Panc1 (cell line): Measurements from ENCODE around the gene METRN. TPM values are rescaled to one million over a fixed set of nuclear protein-coding genes. Genes with fewer than 3 reads are reported as not detected.

ENCODE experiments used
- ATAC-seq: fragments of 200-7000 bp; cut with Tn5 transposase; 2 replicates; pipeline ENCODE4 v1.9.1; 2020; ENCODE audit warnings: mild to moderate bottlenecking, moderate library complexity
- BruUV-seq: library from RNA; stranded (reverse); fragments of 400-500 nt; replicated peaks from 2 replicates; lab custom pipeline; 2021; lab: Mats Ljungman, UMichigan
- CTCF ChIA-PET: fragments of 300-600 bp; sonication (Branson Sonifier 250); formaldehyde crosslinking; loops from one replicate; lab custom pipeline; 2022; ENCODE audit warnings: antibody characterized with exemption; lab: Charles Lee
- POLR2A ChIA-PET: fragments of 300-600 bp; sonication (Branson Sonifier 250); formaldehyde crosslinking; loops from one replicate; lab custom pipeline; 2022; ENCODE audit warnings: antibody characterized with exemption; lab: Charles Lee
- DNase-seq: peaks from one replicate; pipeline ENCODE4 v3.0.0-alpha.2; 2010; ENCODE audit warnings: low read depth, low spot score
- H3K27ac ChIP-seq: 2 replicates; pipeline ENCODE4 v1.5.1; 2011; ENCODE audit warnings: mild to moderate bottlenecking, low read length, inconsistent platforms
- H3K27me3 ChIP-seq: fragments of 200-500 bp; sonication (Bioruptor generic); 2 replicates; pipeline ENCODE4 v1.6.0; 2014; ENCODE audit warnings: low read length, inconsistent platforms; ENCODE audit not compliant: control insufficient read depth, insufficient read depth
- H3K36me3 ChIP-seq: fragments of 200-500 bp; sonication (Bioruptor generic); 2 replicates; pipeline ENCODE4 v1.5.1; 2014; ENCODE audit warnings: inconsistent platforms, mild to moderate bottlenecking, low read length, moderate library complexity; ENCODE audit not compliant: control insufficient read depth, insufficient read depth
- H3K4me1 ChIP-seq: 2 replicates; pipeline ENCODE4 v1.5.1; 2011; ENCODE audit warnings: inconsistent platforms, mild to moderate bottlenecking, low read length, moderate library complexity; ENCODE audit not compliant: control insufficient read depth, insufficient read depth
- H3K4me3 ChIP-seq, 2 experiments: 2 replicates each; pipeline ENCODE4 v1.5.1; 2011 to 2012; ENCODE audit warnings: low read depth in 2 of 2, low read length in 2 of 2, mild to moderate bottlenecking in 2 of 2, inconsistent platforms in 1 of 2, moderate library complexity in 1 of 2
- H3K9me3 ChIP-seq: fragments of 200-500 bp; sonication (Bioruptor generic); 2 replicates; pipeline ENCODE4 v1.5.1; 2014; ENCODE audit warnings: low read depth, mild to moderate bottlenecking, inconsistent platforms, low read length, moderate library complexity; ENCODE audit not compliant: control insufficient read depth, insufficient read depth
- CTCF ChIP-seq: fragments of 450-650 bp; IDR thresholded peaks from 2 replicates; pipeline ENCODE4 v1.5.1; 2017; ENCODE audit warnings: mild to moderate bottlenecking
- POLR2AphosphoS5 ChIP-seq: IDR thresholded peaks from 2 replicates; pipeline ENCODE4 v1.6.1; 2012; ENCODE audit warnings: mild to moderate bottlenecking, low read depth, low read length, moderate library complexity
- REST ChIP-seq, 2 experiments: IDR thresholded peaks; 2 replicates each; pipeline ENCODE4 v1.6.1; 2011 to 2012; ENCODE audit warnings: low read depth in 2 of 2, control low read depth in 1 of 2, low read length in 1 of 2, mild to moderate bottlenecking in 1 of 2, moderate library complexity in 1 of 2; ENCODE audit not compliant: insufficient read depth in 1 of 2
- SIN3A ChIP-seq: IDR thresholded peaks from 2 replicates; pipeline ENCODE4 v1.6.1; 2012; ENCODE audit warnings: low read depth, mild to moderate bottlenecking, low read length, moderate library complexity, borderline replicate concordance; ENCODE audit not compliant: insufficient read depth
- TCF7L2 ChIP-seq: IDR thresholded peaks from 2 replicates; pipeline ENCODE4 v1.6.1; 2011; ENCODE audit warnings: mild to moderate bottlenecking, low read depth, low read length, inconsistent platforms
- in situ Hi-C: cut with HindIII; loops from 2 replicates; pipeline ENCODE4 v1.10.0; 2016; ENCODE audit warnings: low sequenced_read_pairs, low pct_unique_long_range_greater_than_20kb
- intact Hi-C: fragments of 100-400 bp; cut with micrococcal nuclease; formaldehyde crosslinking; loops from one replicate; pipeline ENCODE4 v1.10.0; 2022; ENCODE audit not compliant: unreplicated experiment
- total RNA-seq: library from RNA; stranded (reverse); gene quantifications from one replicate; pipeline ENCODE4 v1.2.1, GENCODE V29; 2021; ENCODE audit not compliant: unreplicated experiment

The METRN gene
- total RNA-seq, 1 experiment from 2014 or later = 407 TPM

GRCh38 chr16:676565-676902, 38.4 kb upstream of the METRN start:
- no peak overlapping the region for H3K27ac ChIP-seq
- no peak overlapping the region for H3K4me3 ChIP-seq
- no peaks in the 10 kb centered on the region for H3K27me3 ChIP-seq
- in situ Hi-C loops (no loop called here), intact Hi-C loops (no loop called here)
- H3K36me3 ChIP-seq = no peaks in the 10 kb centered on the region
- ChIA-PET CTCF (no interaction called here), POLR2A (interaction anchor here (1.0 kb wide), 1 partner anchor 88 kb away, joined by 3 read pairs; no protein-coding TSS in a partner anchor)
- no TSS peak for BruUV-seq
- DNase-seq (no peak), ATAC-seq (no peak)
- peaks cover 22% of the 10 kb centered on the region for H3K4me1 ChIP-seq
- TF ChIP-seq TCF7L2 (no peak), CTCF (no peak), POLR2AphosphoS5 (no peak), SIN3A (no peak), REST (IDR thresholded peaks at IDR 0.05; ENCODE audit: insufficient read depth in 1 of 2, low read depth in 2 of 2, low read length in 1 of 2) (no peak)
- no peaks in the 10 kb centered on the region for H3K9me3 ChIP-seq

GRCh38 chr16:676913-677312, 38.0 kb upstream of the METRN start:
- H3K4me3 ChIP-seq = no peak overlapping the region
- H3K27ac ChIP-seq = no peak overlapping the region
- no peaks in the 10 kb centered on the region for H3K36me3 ChIP-seq
- intact Hi-C loops (no loop called here), in situ Hi-C loops (no loop called here)
- TF ChIP-seq CTCF (no peak), POLR2AphosphoS5 (no peak), TCF7L2 (no peak), SIN3A (no peak), REST (IDR thresholded peaks at IDR 0.05; ENCODE audit: insufficient read depth in 1 of 2, low read depth in 2 of 2, low read length in 1 of 2) (no peak)
- H3K27me3 ChIP-seq = no peaks in the 10 kb centered on the region
- H3K9me3 ChIP-seq = no peaks in the 10 kb centered on the region
- ChIA-PET CTCF (no interaction called here), POLR2A (interaction anchor here (1.0 kb wide), 1 partner anchor 88 kb away, joined by 3 read pairs; no protein-coding TSS in a partner anchor)
- DNase-seq (no peak), ATAC-seq (no peak)
- BruUV-seq = no TSS peak
- H3K4me1 ChIP-seq = peaks cover 25% of the 10 kb centered on the region
